ENCODE data around the gene CLDN4.
"Not testable (repeated sequence)": the region's sequence is repeated elsewhere in the genome, so short reads cannot be mapped to it uniquely, and the experiment has no call there.

Gene CLDN4

GRCh38 chr7:73831834-73832651 is 1.2 kb downstream of the CLDN4 start:
- no peak overlapping the region for H3K4me3 ChIP-seq (ENCODE audit: low read depth, low read length)
- no peak for TF ChIP-seq CTCF (conservative IDR thresholded peaks at IDR 0.05; ENCODE audit: low read depth, low read length)
- DNase-seq (ENCODE audit: low read depth): no peak

GRCh38 chr7:73832806-73833205 is 2.0 kb downstream of the CLDN4 start:
- DNase-seq (ENCODE audit: low read depth): no peak
- no peak for TF ChIP-seq CTCF (conservative IDR thresholded peaks at IDR 0.05; ENCODE audit: low read depth, low read length)
- H3K4me3 ChIP-seq (ENCODE audit: low read depth, low read length): no peak overlapping the region

GRCh38 chr7:73833251-73833919 is 2.6 kb downstream of the CLDN4 start:
- no peak overlapping the region for H3K4me3 ChIP-seq (ENCODE audit: low read depth, low read length)
- no peak for DNase-seq (ENCODE audit: low read depth)
- no peak for TF ChIP-seq CTCF (conservative IDR thresholded peaks at IDR 0.05; ENCODE audit: low read depth, low read length)

GRCh38 chr7:73834626-73835191 is 3.9 kb downstream of the CLDN4 start:
- TF ChIP-seq CTCF (conservative IDR thresholded peaks at IDR 0.05; ENCODE audit: low read depth, low read length): no peak
- no peak for DNase-seq (ENCODE audit: low read depth)
- H3K4me3 ChIP-seq (ENCODE audit: low read depth, low read length): no peak overlapping the region

- H3K4me3 ChIP-seq (ENCODE audit: low read depth, low read length); DNase-seq (ENCODE audit: low read depth): not testable (repeated sequence)
Measured at GRCh38 chr7:73837167-73837566, 6.4 kb downstream of the CLDN4 start.

- TF ChIP-seq CTCF (conservative IDR thresholded peaks at IDR 0.05; ENCODE audit: low read depth, low read length): no peak
- H3K4me3 ChIP-seq (ENCODE audit: low read depth, low read length): no peak overlapping the region
- DNase-seq (ENCODE audit: low read depth): no peak
Measured at GRCh38 chr7:73838642-73839041, 7.8 kb downstream of the CLDN4 start.

GRCh38 chr7:73839290-73839689 is 8.5 kb downstream of the CLDN4 start:
- H3K4me3 ChIP-seq (ENCODE audit: low read depth, low read length): no peak overlapping the region
- no peak for TF ChIP-seq CTCF (conservative IDR thresholded peaks at IDR 0.05; ENCODE audit: low read depth, low read length)
- DNase-seq (ENCODE audit: low read depth): no peak
